ENCODE results near the gene CCDC184. TPM values are rescaled to one million over a fixed set of nuclear protein-coding genes. Genes with fewer than 3 reads are reported as not detected.

CCDC184 gene
- polyA plus RNA-seq, 4 donors, result 0.27 to 2.1 TPM; not detected in 2

DNA sequence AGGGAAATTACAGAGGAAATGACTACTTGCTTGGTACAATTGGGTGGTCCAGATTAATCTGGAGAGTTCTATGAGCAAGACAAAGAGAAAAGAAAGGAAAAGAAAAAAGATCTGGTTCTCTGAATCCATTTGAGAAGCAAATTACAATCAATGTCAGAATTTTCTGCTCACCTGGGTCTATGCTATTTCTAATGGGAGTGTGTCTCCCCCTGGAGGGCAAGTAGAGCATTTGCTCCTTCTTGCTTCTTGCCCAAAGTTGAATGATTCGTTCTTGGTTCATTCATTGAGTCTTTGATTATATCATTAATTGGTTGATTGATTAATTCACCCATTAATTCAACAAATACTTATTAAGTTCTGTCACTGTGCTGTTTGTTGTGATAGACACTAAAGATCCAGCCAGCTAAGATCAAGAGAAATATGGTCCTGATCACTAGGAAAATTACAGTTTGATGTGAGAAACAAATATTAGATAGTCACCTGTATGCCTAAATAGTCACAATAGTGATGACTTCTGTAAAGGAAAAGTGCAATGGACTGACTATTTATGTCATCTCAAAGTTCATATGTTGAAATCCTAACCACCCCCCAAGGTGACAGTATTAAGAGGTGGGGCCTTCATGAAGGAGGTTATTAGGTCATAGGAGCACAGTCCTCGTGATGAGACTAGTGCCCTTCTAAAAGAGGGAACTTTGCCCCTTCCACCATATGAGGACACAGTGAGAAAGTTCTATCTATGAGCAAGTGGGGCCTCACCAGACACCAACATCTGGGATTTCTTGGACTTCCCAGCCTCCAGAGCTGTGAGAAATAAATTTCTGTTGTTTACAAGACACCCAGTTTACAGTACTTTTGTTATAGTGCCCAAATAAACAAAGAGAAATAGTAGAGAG lies 18.1 kb upstream of the CCDC184 start:
- peak; percentile 71 to 75 for DNase-seq
- Histone ChIP-seq H3K4me3 (ENCODE audit: low read depth in 1 of 3, low read length in 3 of 3) (no peak overlapping the region), H3K27me3 (ENCODE audit: control insufficient read depth in 3 of 3, insufficient read depth in 3 of 3, low read length in 3 of 3) (no peaks in the 10 kb centered on the region), H3K9me3 (ENCODE audit: control insufficient read depth in 2 of 2, insufficient read depth in 1 of 2, low read depth in 1 of 2, low read length in 1 of 2) (peaks cover 0 to 3% of the 10 kb centered on the region in 2 donors), H3K27ac (ENCODE audit: low read depth in 1 of 3, low read length in 2 of 3) (no peak overlapping the region), H3K4me1 (ENCODE audit: control insufficient read depth in 3 of 3, insufficient read depth in 2 of 3, low read depth in 1 of 3, low read length in 2 of 3) (no peaks in the 10 kb centered on the region), H3K36me3 (ENCODE audit: control insufficient read depth in 3 of 3, insufficient read depth in 2 of 3, low read depth in 1 of 3, low read length in 3 of 3) (no peaks in the 10 kb centered on the region)
- WGBS, 3 donors, result 2 to 14% (median 9%) methylated on average over 2 of the region's 2 CpGs
- FAIRE-seq, result peak; percentile 73

DNA sequence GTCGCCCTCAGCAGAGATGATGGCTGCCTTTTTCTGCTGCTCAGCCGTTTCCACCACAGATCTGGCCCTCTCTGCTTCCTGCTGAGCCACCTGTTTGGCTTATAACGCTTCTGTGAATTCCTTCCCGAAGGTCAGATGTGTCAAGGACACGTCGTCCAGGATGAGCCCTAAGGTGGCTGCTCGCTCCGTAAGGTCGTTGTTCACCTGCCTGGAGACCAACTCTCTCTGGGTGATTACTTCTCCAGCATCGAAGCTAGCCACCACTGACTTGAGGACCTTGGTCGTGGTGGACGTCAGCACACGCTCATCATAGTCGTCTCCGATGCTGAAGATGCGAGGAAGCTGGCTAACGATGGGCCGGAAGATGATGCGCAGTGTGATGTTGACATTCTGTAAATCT lies 14.4 kb upstream of the CCDC184 start:
- Histone ChIP-seq H3K9me3 (ENCODE audit: control insufficient read depth in 2 of 2, insufficient read depth in 1 of 2, low read depth in 1 of 2, low read length in 1 of 2) (peaks cover 0 to 3% of the 10 kb centered on the region in 2 donors), H3K4me3 (ENCODE audit: low read depth in 1 of 3, low read length in 3 of 3) (no peak overlapping the region), H3K36me3 (ENCODE audit: control insufficient read depth in 3 of 3, insufficient read depth in 2 of 3, low read depth in 1 of 3, low read length in 3 of 3) (no peaks in the 10 kb centered on the region), H3K4me1 (ENCODE audit: control insufficient read depth in 3 of 3, insufficient read depth in 2 of 3, low read depth in 1 of 3, low read length in 2 of 3) (no peaks in the 10 kb centered on the region), H3K27me3 (ENCODE audit: control insufficient read depth in 3 of 3, insufficient read depth in 3 of 3, low read length in 3 of 3) (no peaks in the 10 kb centered on the region), H3K27ac (ENCODE audit: low read depth in 1 of 3, low read length in 2 of 3) (no peak overlapping the region)
- no peak for FAIRE-seq
- WGBS, 3 donors, result 85 to 87% (median 87%) methylated on average over 19 of the region's 19 CpGs
- no peak for DNase-seq

DNA sequence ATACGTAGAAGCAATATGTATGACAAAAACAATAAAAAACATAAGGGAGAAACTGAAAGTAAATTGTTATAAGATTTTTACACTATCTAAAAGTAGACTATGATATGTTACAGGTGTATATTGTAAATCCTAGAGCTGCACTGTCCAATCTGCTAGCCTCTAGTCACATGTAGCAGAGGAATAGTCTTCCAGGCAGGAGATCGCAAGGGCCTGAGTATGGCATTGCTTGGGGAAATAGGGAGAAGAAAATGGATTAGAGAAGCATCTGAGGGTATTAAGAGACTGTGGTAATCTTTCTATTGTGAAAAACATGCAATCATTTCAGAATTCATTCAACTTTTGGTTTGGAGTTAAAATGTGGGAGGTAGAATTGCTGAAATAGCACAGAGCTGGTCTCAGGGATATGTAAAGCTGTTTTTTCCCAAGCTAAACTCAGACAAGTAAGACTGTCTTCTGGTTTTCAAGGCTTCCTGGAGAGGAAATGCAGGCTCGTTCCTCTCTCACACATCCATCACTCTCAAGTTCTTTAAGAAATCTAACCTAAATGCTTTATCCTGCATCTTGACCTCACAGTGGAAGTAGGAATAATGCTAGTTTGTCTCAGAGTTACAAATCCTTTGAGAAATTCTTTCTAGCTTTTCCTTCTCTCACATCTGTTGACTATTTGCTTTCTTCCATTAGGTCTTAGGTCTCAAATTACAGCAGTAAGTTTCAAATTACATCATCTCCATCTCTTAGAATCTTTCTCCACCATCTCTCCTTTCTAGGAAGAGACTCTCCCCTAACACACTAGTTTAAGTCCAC lies 7.6 kb upstream of the CCDC184 start:
- FAIRE-seq (no peak), DNase-seq (no peak)
- H3K4me3 ChIP-seq (ENCODE audit: low read depth in 1 of 3, low read length in 3 of 3), result no peak overlapping the region
- H3K36me3 ChIP-seq (ENCODE audit: control insufficient read depth in 3 of 3, insufficient read depth in 2 of 3, low read depth in 1 of 3, low read length in 3 of 3), result no peaks in the 10 kb centered on the region
- H3K4me1 ChIP-seq (ENCODE audit: control insufficient read depth in 3 of 3, insufficient read depth in 2 of 3, low read depth in 1 of 3, low read length in 2 of 3), result no peaks in the 10 kb centered on the region
- H3K27ac ChIP-seq (ENCODE audit: low read depth in 1 of 3, low read length in 2 of 3), result peak overlapping the region in 1 of 3 donors; percentile 12
- H3K27me3 ChIP-seq (ENCODE audit: control insufficient read depth in 3 of 3, insufficient read depth in 3 of 3, low read length in 3 of 3), result peaks cover 0 to 28% (median 2%) of the 10 kb centered on the region in 3 donors
- no peaks in the 10 kb centered on the region for H3K9me3 ChIP-seq (ENCODE audit: control insufficient read depth in 2 of 2, insufficient read depth in 1 of 2, low read depth in 1 of 2, low read length in 1 of 2)
- 56 to 61% (median 57%) methylated on average over 3 of the region's 3 CpGs for WGBS, 3 donors

DNA sequence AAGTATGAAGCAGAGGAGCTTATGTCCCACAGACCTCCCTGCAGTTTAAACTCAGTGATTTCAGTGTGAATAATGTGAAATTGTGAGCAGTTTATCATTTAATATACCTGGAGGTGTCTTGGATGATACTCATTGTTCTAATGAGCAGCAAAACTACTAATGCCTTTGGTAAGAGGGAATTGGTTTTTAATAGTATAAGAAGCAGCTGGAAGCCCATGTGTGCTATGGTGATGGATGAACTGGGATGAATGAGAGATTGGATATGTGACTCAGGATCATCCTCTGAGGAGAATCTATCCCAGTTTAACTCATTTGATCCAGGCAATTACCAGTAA lies 7.1 kb upstream of the CCDC184 start:
- H3K4me3 ChIP-seq (ENCODE audit: low read depth in 1 of 3, low read length in 3 of 3), result no peak overlapping the region
- no peak for FAIRE-seq
- H3K27ac ChIP-seq (ENCODE audit: low read depth in 1 of 3, low read length in 2 of 3), result no peak overlapping the region
- H3K4me1 ChIP-seq (ENCODE audit: control insufficient read depth in 3 of 3, insufficient read depth in 2 of 3, low read depth in 1 of 3, low read length in 2 of 3), result no peaks in the 10 kb centered on the region
- no peak for DNase-seq
- no peaks in the 10 kb centered on the region for H3K9me3 ChIP-seq (ENCODE audit: control insufficient read depth in 2 of 2, insufficient read depth in 1 of 2, low read depth in 1 of 2, low read length in 1 of 2)
- H3K27me3 ChIP-seq (ENCODE audit: control insufficient read depth in 3 of 3, insufficient read depth in 3 of 3, low read length in 3 of 3), result peaks cover 0 to 34% (median 2%) of the 10 kb centered on the region in 3 donors
- no peaks in the 10 kb centered on the region for H3K36me3 ChIP-seq (ENCODE audit: control insufficient read depth in 3 of 3, insufficient read depth in 2 of 3, low read depth in 1 of 3, low read length in 3 of 3)

DNA sequence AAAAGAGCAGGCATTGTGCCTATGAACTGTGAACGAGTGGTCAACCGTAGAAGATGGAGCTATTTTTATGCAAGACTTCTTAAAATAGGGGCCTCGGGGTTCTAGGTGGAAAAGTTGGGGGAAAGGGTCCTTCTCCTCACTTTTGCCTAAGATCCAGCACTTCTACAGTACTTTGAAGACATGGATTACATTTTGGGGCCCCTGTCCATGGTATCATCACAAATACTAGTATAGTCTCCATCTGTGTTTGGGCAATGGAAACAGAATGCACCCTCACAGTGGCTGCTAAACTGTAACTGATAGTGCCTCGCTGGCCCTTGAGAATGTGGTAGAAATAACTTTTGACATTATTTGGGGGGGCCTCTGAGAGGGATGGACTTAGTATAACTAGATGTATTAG lies 5.5 kb upstream of the CCDC184 start:
- DNase-seq (no peak), FAIRE-seq (no peak)
- Histone ChIP-seq H3K27me3 (ENCODE audit: control insufficient read depth in 3 of 3, insufficient read depth in 3 of 3, low read length in 3 of 3) (peaks cover 0 to 50% (median 3%) of the 10 kb centered on the region in 3 donors), H3K4me1 (ENCODE audit: control insufficient read depth in 3 of 3, insufficient read depth in 2 of 3, low read depth in 1 of 3, low read length in 2 of 3) (no peaks in the 10 kb centered on the region), H3K4me3 (ENCODE audit: low read depth in 1 of 3, low read length in 3 of 3) (no peak overlapping the region), H3K27ac (ENCODE audit: low read depth in 1 of 3, low read length in 2 of 3) (no peak overlapping the region), H3K9me3 (ENCODE audit: control insufficient read depth in 2 of 2, insufficient read depth in 1 of 2, low read depth in 1 of 2, low read length in 1 of 2) (no peaks in the 10 kb centered on the region), H3K36me3 (ENCODE audit: control insufficient read depth in 3 of 3, insufficient read depth in 2 of 3, low read depth in 1 of 3, low read length in 3 of 3) (no peaks in the 10 kb centered on the region)
- WGBS, 3 donors, result 67 to 73% (median 72%) methylated on average over 4 of the region's 4 CpGs

DNA sequence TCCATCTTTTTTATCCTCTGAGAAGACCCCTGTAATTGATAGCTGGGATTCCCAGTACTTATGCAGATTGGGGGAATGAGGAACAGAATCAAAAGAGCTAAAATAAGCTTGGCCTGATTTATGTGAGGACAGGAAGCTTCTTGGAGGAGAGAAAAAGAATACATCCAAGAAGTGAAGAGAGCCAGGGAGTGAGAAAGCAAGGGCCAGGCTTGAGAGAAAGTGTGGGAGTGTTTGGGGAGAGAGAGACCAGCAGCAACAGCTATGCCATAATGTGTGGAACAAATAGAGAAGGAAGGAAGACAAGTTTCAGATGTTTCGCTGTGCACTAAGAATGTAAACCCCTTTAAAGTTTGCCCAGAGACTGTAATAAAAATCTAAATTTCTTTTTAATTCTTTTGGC lies 4.0 kb upstream of the CCDC184 start:
- FAIRE-seq (no peak), DNase-seq (no peak)
- H3K4me3 ChIP-seq (ENCODE audit: low read depth in 1 of 3, low read length in 3 of 3), result no peak overlapping the region
- H3K27me3 ChIP-seq (ENCODE audit: control insufficient read depth in 3 of 3, insufficient read depth in 3 of 3, low read length in 3 of 3), result peaks cover 0 to 65% (median 7%) of the 10 kb centered on the region in 3 donors
- no peaks in the 10 kb centered on the region for H3K36me3 ChIP-seq (ENCODE audit: control insufficient read depth in 3 of 3, insufficient read depth in 2 of 3, low read depth in 1 of 3, low read length in 3 of 3)
- H3K9me3 ChIP-seq (ENCODE audit: control insufficient read depth in 2 of 2, insufficient read depth in 1 of 2, low read depth in 1 of 2, low read length in 1 of 2), result no peaks in the 10 kb centered on the region
- WGBS, 3 donors, result 89 to 100% (median 89%) methylated on average over 1 of the region's 1 CpG
- no peak overlapping the region for H3K27ac ChIP-seq (ENCODE audit: low read depth in 1 of 3, low read length in 2 of 3)
- H3K4me1 ChIP-seq (ENCODE audit: control insufficient read depth in 3 of 3, insufficient read depth in 2 of 3, low read depth in 1 of 3, low read length in 2 of 3), result peaks cover 0 to 4% (median 0%) of the 10 kb centered on the region in 3 donors

DNA sequence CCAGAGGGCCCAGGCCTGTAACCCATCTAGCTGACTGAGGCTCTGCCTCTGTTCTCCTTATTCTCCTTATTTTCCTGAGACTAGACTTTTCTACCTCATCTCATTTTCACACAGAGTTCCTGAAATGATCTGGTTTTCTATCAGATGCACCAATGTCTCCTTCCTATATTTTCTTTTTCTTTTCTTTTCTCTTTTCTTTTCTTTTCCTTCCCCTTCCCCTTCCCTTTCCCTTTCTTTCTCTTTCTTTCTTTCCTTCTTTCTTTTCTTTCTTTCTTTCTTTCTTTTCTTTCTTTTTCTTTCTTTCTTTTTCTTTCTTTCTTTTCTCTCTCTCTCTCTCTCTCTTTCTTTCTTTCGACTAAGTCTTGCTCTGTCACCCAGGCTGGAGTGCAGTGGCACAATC lies 3.0 kb upstream of the CCDC184 start:
- Histone ChIP-seq H3K4me1 (ENCODE audit: control insufficient read depth in 3 of 3, insufficient read depth in 2 of 3, low read depth in 1 of 3, low read length in 2 of 3) (peaks cover 0 to 4% (median 0%) of the 10 kb centered on the region in 3 donors), H3K36me3 (ENCODE audit: control insufficient read depth in 3 of 3, insufficient read depth in 2 of 3, low read depth in 1 of 3, low read length in 3 of 3) (no peaks in the 10 kb centered on the region), H3K27ac (ENCODE audit: low read depth in 1 of 3, low read length in 2 of 3) (no peak overlapping the region), H3K4me3 (ENCODE audit: low read depth in 1 of 3, low read length in 3 of 3) (no peak overlapping the region), H3K27me3 (ENCODE audit: control insufficient read depth in 3 of 3, insufficient read depth in 3 of 3, low read length in 3 of 3) (peaks cover 0 to 74% (median 7%) of the 10 kb centered on the region in 3 donors), H3K9me3 (ENCODE audit: control insufficient read depth in 2 of 2, insufficient read depth in 1 of 2, low read depth in 1 of 2, low read length in 1 of 2) (no peaks in the 10 kb centered on the region)
- DNase-seq (no peak), FAIRE-seq (no peak)
- WGBS, 3 donors, result 72 to 80% (median 79%) methylated on average over 1 of the region's 1 CpG

DNA sequence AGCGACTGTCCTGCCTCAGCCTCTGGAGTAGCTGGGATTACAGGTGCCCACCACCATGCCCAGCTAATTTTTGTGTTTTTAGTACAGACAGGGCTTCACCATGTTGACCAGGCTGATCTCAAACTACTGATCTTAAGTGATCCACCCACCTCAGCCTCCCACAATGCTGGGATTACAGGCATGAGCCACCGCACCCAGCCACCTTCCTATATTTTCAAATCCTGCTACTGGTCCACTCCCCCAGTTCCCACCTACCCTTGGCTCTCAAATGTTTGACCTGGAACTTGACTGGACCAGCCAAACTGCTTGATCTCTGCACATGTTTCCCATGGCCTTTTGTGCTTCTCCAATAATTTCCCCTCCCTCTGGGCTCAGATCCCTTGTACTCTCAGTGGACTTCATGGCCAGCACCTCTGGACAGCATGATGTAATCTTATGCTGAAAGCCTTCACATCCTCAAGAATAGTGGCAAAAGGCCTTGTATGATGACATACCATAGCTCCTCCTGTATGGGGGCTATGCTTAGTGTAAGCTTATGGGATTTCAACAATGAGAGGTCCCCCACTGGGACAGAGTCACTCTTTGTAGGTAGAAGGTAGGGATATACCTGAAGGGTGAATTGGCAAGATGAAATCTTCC lies 2.5 kb upstream of the CCDC184 start:
- FAIRE-seq (no peak), DNase-seq (no peak)
- Histone ChIP-seq H3K4me1 (ENCODE audit: control insufficient read depth in 3 of 3, insufficient read depth in 2 of 3, low read depth in 1 of 3, low read length in 2 of 3) (peaks cover 0 to 4% (median 0%) of the 10 kb centered on the region in 3 donors), H3K36me3 (ENCODE audit: control insufficient read depth in 3 of 3, insufficient read depth in 2 of 3, low read depth in 1 of 3, low read length in 3 of 3) (no peaks in the 10 kb centered on the region), H3K27ac (ENCODE audit: low read depth in 1 of 3, low read length in 2 of 3) (no peak overlapping the region), H3K27me3 (ENCODE audit: control insufficient read depth in 3 of 3, insufficient read depth in 3 of 3, low read length in 3 of 3) (peaks cover 0 to 80% (median 7%) of the 10 kb centered on the region in 3 donors), H3K9me3 (ENCODE audit: control insufficient read depth in 2 of 2, insufficient read depth in 1 of 2, low read depth in 1 of 2, low read length in 1 of 2) (no peaks in the 10 kb centered on the region), H3K4me3 (ENCODE audit: low read depth in 1 of 3, low read length in 3 of 3) (no peak overlapping the region)
- WGBS, 3 donors, result 90 to 91% (median 91%) methylated on average over 2 of the region's 2 CpGs

Data from small intestine (tissue), 7 donors.